HFFc6 (cell line): Measurements from ENCODE around the gene NCAM2. TPM values are rescaled to one million over a fixed set of nuclear protein-coding genes. Genes with fewer than 3 reads are reported as not detected.

Experiments used
- DNase-seq: peaks from one replicate; pipeline ENCODE4 v3.0.0-alpha.2; 2018
- H3K27ac Mint-ChIP-seq: 2 replicates; pipeline ENCODE4 v1.8.0; 2020; ENCODE audit warnings: mild to moderate bottlenecking, mixed read lengths
- H3K27me3 Mint-ChIP-seq: 2 replicates; pipeline ENCODE4 v1.8.0; 2021; ENCODE audit warnings: mild to moderate bottlenecking, moderate library complexity, mixed read lengths; ENCODE audit not compliant: insufficient read depth
- H3K36me3 Mint-ChIP-seq: 2 replicates; pipeline ENCODE4 v1.8.0; 2021; ENCODE audit warnings: low read depth, mixed read lengths
- H3K4me1 Mint-ChIP-seq: 2 replicates; pipeline ENCODE4 v1.8.0; 2020; ENCODE audit warnings: low read depth, mixed read lengths
- H3K4me3 Mint-ChIP-seq: 2 replicates; pipeline ENCODE4 v1.8.0; 2020; ENCODE audit warnings: mild to moderate bottlenecking, moderate library complexity, mixed read lengths
- H3K9me3 Mint-ChIP-seq: 2 replicates; pipeline ENCODE4 v1.8.0; 2020; ENCODE audit warnings: mild to moderate bottlenecking, mixed read lengths
- CTCF ChIP-seq: fragments of 200-600 bp; sonication (generic); IDR thresholded peaks from 2 replicates; pipeline ENCODE4 v1.5.0; 2021; ENCODE audit warnings: antibody characterized with exemption, mild to moderate bottlenecking
- total RNA-seq, 6 experiments: library from RNA; stranded (reverse); fragmentation: NEBNext Ultra II Directional; extraction: Animal tissue kit (Norgen Biotek cat#: 25700); gene quantifications; 2 replicates in 1 of 6; 3 replicates in 5 of 6; pipeline ENCODE4 v1.2.3, GENCODE V29; 2021

Gene NCAM2
- total RNA-seq, 6 experiments from 2014 or later = 2.2 to 10.2 (median 8.8) TPM

GRCh38 chr21:21385404-21385803 lies 387.2 kb downstream of the NCAM2 start:
- DNase-seq = no peak
- TF ChIP-seq CTCF = no peak
- Mint-ChIP-seq H3K27ac (no peak overlapping the region), H3K4me1 (peaks cover 39% of the 10 kb centered on the region), H3K27me3 (peaks cover 1% of the 10 kb centered on the region), H3K9me3 (no peaks in the 10 kb centered on the region), H3K4me3 (no peak overlapping the region), H3K36me3 (no peaks in the 10 kb centered on the region; the same call in 1 of the 2 replicates)

GRCh38 chr21:21387916-21388315 lies 389.7 kb downstream of the NCAM2 start:
- no peaks in the 10 kb centered on the region; the same call in none of the 2 replicates for H3K27me3 Mint-ChIP-seq
- no peaks in the 10 kb centered on the region for H3K9me3 Mint-ChIP-seq
- no peaks in the 10 kb centered on the region; the same call in 1 of the 2 replicates for H3K36me3 Mint-ChIP-seq
- H3K4me3 Mint-ChIP-seq = no peak overlapping the region
- TF ChIP-seq CTCF = no peak
- DNase-seq = no peak
- H3K4me1 Mint-ChIP-seq = peaks cover 14% of the 10 kb centered on the region
- H3K27ac Mint-ChIP-seq = no peak overlapping the region

- H3K36me3 Mint-ChIP-seq = peaks cover 11% of the 10 kb centered on the region; the same call in 1 of the 2 replicates
These were observed 395.9 kb downstream of the NCAM2 start for GRCh38 chr21:21394064-21394463.

GRCh38 chr21:21396424-21396823 lies 398.2 kb downstream of the NCAM2 start:
- Mint-ChIP-seq H3K27me3 (no peaks in the 10 kb centered on the region), H3K9me3 (peaks cover 17% of the 10 kb centered on the region)
- DNase-seq = no peak

More at GRCh38 chr21:21394064-21394463, 395.9 kb downstream of the NCAM2 start:
- H3K27me3 Mint-ChIP-seq = no peaks in the 10 kb centered on the region; the same call in 1 of the 2 replicates
- no peak overlapping the region for H3K27ac Mint-ChIP-seq
- peaks cover 17% of the 10 kb centered on the region for H3K9me3 Mint-ChIP-seq
- H3K4me1 Mint-ChIP-seq = no peaks in the 10 kb centered on the region
- DNase-seq = no peak
- H3K4me3 Mint-ChIP-seq = no peak overlapping the region
- no peak for TF ChIP-seq CTCF

GRCh38 chr21:21397464-21397863 lies 399.3 kb downstream of the NCAM2 start:
- Mint-ChIP-seq H3K9me3 (peaks cover 19% of the 10 kb centered on the region), H3K36me3 (peaks cover 11% of the 10 kb centered on the region; the same call in 1 of the 2 replicates), H3K27ac (no peak overlapping the region), H3K4me1 (no peaks in the 10 kb centered on the region), H3K27me3 (peaks cover 1% of the 10 kb centered on the region; the same call in 1 of the 2 replicates), H3K4me3 (no peak overlapping the region)
- DNase-seq = no peak
- TF ChIP-seq CTCF = no peak

More at GRCh38 chr21:21396424-21396823, 398.2 kb downstream of the NCAM2 start:
- Mint-ChIP-seq H3K4me1 (no peaks in the 10 kb centered on the region), H3K36me3 (peaks cover 11% of the 10 kb centered on the region; the same call in 1 of the 2 replicates), H3K4me3 (no peak overlapping the region), H3K27ac (no peak overlapping the region)
- TF ChIP-seq CTCF = no peak
